Measurements from ENCODE around the gene OGFOD3. TPM values are rescaled to one million over a fixed set of nuclear protein-coding genes. Genes with fewer than 3 reads are reported as not detected.

OGFOD3 gene
- total and polyA plus RNA-seq, 9 of the 15 experiments (the other 6 are each of a cell fraction or from before 2014, with no cell fraction given), result 0.69 to 44.7 (median 18.9) TPM

DNA sequence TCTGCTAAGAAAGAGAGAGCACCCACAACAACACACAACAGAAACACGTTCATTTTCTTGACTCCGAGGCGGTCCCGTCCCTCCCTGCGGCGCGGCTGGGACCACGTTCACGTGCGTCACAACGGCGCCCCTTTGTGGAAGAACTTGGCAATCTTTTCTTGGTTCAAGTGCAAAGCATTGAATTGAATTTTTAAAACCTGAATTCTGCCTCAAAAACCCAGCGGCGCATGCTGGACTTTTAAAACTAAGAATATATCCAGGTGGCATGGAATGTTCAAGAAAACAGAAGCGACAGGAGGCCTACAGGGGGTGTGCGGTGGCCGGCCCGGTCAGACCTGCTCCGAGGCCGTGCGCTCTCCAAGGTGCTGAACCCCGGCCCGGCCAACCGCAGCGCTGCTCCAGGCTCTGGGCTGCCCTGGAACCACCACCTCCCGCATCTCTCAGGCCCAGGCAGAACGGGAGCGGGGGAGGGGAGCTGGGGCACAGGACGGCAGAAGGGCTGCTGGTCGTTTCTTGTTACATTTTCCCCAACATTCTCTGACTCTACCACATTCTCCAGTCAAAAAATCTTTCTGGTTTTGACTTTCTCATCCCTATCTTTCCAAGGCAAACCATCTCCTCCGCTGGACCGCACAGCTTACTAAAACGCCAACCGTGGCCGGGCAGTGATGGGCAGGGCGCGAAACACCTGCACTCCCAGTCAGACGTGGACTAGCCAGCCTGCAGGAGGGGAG, 3.7 kb downstream of the OGFOD3 start (continued):
- TF ChIP-seq ZNF140 (CRISPR knock-in tag; IDR thresholded peaks at IDR 0.05) (no peak), SNIP1 (IDR thresholded peaks at IDR 0.05; ENCODE audit: low read depth) (no peak), ATF2 (CRISPR knock-in tag; IDR thresholded peaks at IDR 0.05) (no peak), SREBF1 (IDR thresholded peaks at IDR 0.05; ENCODE audit: borderline replicate concordance, low read depth, low read length) (no peak), ZC3H4 (CRISPR knock-in tag; IDR thresholded peaks at IDR 0.05; ENCODE audit: borderline replicate concordance) (no peak), LARP7 (IDR thresholded peaks at IDR 0.05) (no peak), ZSCAN29 (IDR thresholded peaks at IDR 0.05) (no peak), RERE (CRISPR knock-in tag; IDR thresholded peaks at IDR 0.05; ENCODE audit: borderline replicate concordance) (no peak), C11orf30 (IDR thresholded peaks at IDR 0.05; ENCODE audit: low read depth) (no peak), CHCHD3 (CRISPR knock-in tag; IDR thresholded peaks at IDR 0.05) (no peak), STAT5A (IDR thresholded peaks at IDR 0.05; ENCODE audit: borderline replicate concordance, low read length) (no peak), SMARCE1 (IDR thresholded peaks at IDR 0.05) (no peak), ZNF589 (CRISPR knock-in tag; IDR thresholded peaks at IDR 0.05; ENCODE audit: low read depth) (no peak), ATF6 (CRISPR knock-in tag; IDR thresholded peaks at IDR 0.05) (peak; percentile 95; the same call in 1 of the 2 replicates), BRD4 (IDR thresholded peaks at IDR 0.05) (no peak)
- TF ChIP-seq, protein P1, sequence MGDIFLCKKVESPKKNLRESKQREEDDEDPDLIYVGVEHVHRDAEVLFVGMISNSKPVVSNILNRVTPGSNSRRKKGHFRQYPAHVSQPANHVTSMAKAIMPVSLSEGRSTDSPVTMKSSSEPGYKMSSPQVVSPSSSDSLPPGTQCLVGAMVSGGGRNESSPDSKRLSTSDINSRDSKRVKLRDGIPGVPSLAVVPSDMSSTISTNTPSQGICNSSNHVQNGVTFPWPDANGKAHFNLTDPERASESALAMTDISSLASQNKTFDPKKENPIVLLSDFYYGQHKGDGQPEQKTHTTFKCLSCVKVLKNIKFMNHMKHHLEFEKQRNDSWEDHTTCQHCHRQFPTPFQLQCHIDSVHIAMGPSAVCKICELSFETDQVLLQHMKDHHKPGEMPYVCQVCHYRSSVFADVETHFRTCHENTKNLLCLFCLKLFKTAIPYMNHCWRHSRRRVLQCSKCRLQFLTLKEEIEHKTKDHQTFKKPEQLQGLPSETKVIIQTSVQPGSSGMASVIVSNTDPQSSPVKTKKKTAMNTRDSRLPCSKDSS (IDR thresholded peaks at IDR 0.05; ENCODE audit: low read depth, partially characterized antibody), result no peak
- TF ChIP-seq, protein P2, sequence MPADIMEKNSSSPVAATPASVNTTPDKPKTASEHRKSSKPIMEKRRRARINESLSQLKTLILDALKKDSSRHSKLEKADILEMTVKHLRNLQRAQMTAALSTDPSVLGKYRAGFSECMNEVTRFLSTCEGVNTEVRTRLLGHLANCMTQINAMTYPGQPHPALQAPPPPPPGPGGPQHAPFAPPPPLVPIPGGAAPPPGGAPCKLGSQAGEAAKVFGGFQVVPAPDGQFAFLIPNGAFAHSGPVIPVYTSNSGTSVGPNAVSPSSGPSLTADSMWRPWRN (IDR thresholded peaks at IDR 0.05; ENCODE audit: low read depth), result no peak
